ENCODE measurements around the gene COQ5. TPM values are rescaled to one million over a fixed set of nuclear protein-coding genes. Genes with fewer than 3 reads are reported as not detected.

Gene COQ5
- total and polyA plus RNA-seq, 4 donors, result 25.0 to 33.6 (median 30.6) TPM

DNA sequence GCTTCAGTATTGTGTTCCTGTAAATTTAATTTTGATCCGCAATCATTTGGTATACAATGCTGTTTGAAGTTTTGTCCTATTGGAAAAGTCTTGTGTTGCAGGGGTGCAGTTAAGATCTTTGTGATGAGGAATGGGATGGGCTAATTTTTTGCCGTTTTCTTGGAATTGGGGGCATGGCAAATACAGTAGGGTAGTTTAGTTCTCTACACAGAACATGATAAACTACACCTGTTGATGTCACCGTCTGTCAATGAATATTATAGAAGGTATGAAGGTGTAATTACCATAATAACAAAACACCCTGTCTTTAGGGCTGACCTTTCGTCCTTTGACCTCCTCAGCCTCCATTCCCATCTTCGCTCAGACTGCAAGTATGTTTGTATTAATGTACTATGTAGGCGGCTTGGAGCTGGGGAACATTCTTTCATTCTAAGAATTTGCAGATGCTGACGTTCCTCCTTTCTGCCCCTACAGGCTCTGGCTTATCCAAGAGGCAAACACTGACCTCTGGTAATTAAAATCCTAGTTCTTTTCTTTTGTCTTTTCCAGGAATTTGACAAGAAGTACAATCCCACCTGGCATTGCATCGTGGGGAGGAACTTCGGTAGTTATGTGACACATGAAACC is 31.3 kb downstream of the COQ5 start:
- peak overlapping the region; percentile 82 to 95 (median 85) for H3K4me3 ChIP-seq (ENCODE audit: low read depth in 1 of 3, low read length in 3 of 3)
- no peaks in the 10 kb centered on the region for H3K9me3 ChIP-seq (ENCODE audit: control insufficient read depth in 4 of 4, low read length in 3 of 4)
- 53% methylated on average over 9 of the region's 9 CpGs for WGBS
- H3K9ac ChIP-seq (ENCODE audit: low read depth in 1 of 2, low read length in 2 of 2), result peak overlapping the region in 1 of 2 donors; percentile 11
- H3K36me3 ChIP-seq (ENCODE audit: control insufficient read depth in 4 of 4, insufficient read depth in 3 of 4, low read depth in 1 of 4, low read length in 3 of 4), result peaks cover 5 to 17% (median 8%) of the 10 kb centered on the region in 4 donors
- no peaks in the 10 kb centered on the region for H3K27me3 ChIP-seq (ENCODE audit: control insufficient read depth in 4 of 4, insufficient read depth in 4 of 4, low read length in 3 of 4)
- no peak for DNase-seq (ENCODE audit: low spot score)
- TF ChIP-seq TAF1 (conservative IDR thresholded peaks at IDR 0.05), result no peak
- TF ChIP-seq, protein P1, sequence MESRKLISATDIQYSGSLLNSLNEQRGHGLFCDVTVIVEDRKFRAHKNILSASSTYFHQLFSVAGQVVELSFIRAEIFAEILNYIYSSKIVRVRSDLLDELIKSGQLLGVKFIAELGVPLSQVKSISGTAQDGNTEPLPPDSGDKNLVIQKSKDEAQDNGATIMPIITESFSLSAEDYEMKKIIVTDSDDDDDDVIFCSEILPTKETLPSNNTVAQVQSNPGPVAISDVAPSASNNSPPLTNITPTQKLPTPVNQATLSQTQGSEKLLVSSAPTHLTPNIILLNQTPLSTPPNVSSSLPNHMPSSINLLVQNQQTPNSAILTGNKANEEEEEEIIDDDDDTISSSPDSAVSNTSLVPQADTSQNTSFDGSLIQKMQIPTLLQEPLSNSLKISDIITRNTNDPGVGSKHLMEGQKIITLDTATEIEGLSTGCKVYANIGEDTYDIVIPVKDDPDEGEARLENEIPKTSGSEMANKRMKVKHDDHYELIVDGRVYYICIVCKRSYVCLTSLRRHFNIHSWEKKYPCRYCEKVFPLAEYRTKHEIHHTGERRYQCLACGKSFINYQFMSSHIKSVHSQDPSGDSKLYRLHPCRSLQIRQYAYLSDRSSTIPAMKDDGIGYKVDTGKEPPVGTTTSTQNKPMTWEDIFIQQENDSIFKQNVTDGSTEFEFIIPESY (IDR thresholded peaks at IDR 0.05), result no peak
- TF ChIP-seq RXRA (IDR thresholded peaks at IDR 0.05), result no peak
- TF ChIP-seq GABPA (IDR thresholded peaks at IDR 0.05 in 1 of 2, conservative IDR thresholded peaks at IDR 0.05 in 1 of 2), result no peak
- TF ChIP-seq MAX (IDR thresholded peaks at IDR 0.05), result no peak
- TF ChIP-seq, protein P2, sequence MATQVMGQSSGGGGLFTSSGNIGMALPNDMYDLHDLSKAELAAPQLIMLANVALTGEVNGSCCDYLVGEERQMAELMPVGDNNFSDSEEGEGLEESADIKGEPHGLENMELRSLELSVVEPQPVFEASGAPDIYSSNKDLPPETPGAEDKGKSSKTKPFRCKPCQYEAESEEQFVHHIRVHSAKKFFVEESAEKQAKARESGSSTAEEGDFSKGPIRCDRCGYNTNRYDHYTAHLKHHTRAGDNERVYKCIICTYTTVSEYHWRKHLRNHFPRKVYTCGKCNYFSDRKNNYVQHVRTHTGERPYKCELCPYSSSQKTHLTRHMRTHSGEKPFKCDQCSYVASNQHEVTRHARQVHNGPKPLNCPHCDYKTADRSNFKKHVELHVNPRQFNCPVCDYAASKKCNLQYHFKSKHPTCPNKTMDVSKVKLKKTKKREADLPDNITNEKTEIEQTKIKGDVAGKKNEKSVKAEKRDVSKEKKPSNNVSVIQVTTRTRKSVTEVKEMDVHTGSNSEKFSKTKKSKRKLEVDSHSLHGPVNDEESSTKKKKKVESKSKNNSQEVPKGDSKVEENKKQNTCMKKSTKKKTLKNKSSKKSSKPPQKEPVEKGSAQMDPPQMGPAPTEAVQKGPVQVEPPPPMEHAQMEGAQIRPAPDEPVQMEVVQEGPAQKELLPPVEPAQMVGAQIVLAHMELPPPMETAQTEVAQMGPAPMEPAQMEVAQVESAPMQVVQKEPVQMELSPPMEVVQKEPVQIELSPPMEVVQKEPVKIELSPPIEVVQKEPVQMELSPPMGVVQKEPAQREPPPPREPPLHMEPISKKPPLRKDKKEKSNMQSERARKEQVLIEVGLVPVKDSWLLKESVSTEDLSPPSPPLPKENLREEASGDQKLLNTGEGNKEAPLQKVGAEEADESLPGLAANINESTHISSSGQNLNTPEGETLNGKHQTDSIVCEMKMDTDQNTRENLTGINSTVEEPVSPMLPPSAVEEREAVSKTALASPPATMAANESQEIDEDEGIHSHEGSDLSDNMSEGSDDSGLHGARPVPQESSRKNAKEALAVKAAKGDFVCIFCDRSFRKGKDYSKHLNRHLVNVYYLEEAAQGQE (IDR thresholded peaks at IDR 0.05), result no peak
- TF ChIP-seq YY1 (IDR thresholded peaks at IDR 0.05), result no peak
- TF ChIP-seq EGR1 (IDR thresholded peaks at IDR 0.05; ENCODE audit: low read depth in 2 of 2), result no peak
- peak overlapping the region in 1 of 2 donors; percentile 20 for H3K27ac ChIP-seq (ENCODE audit: low read depth in 1 of 2, low read length in 2 of 2)
- peaks cover 0 to 19% (median 12%) of the 10 kb centered on the region in 4 donors for H3K4me1 ChIP-seq (ENCODE audit: control insufficient read depth in 4 of 4, insufficient read depth in 4 of 4, low read length in 3 of 4)

GRCh38 chr12:120496413-120497340 is 32.3 kb downstream of the COQ5 start:
- Histone ChIP-seq H3K27me3 (ENCODE audit: control insufficient read depth in 4 of 4, insufficient read depth in 4 of 4, low read length in 3 of 4) (no peaks in the 10 kb centered on the region), H3K9me3 (ENCODE audit: control insufficient read depth in 4 of 4, low read length in 3 of 4) (no peaks in the 10 kb centered on the region), H3K4me1 (ENCODE audit: control insufficient read depth in 4 of 4, insufficient read depth in 4 of 4, low read length in 3 of 4) (peaks cover 0 to 19% (median 12%) of the 10 kb centered on the region in 4 donors), H3K4me3 (ENCODE audit: low read depth in 1 of 3, low read length in 3 of 3) (peak overlapping the region; percentile 82 to 95 (median 85)), H3K27ac (ENCODE audit: low read depth in 1 of 2, low read length in 2 of 2) (peak overlapping the region; percentile 75 to 85), H3K9ac (ENCODE audit: low read depth in 1 of 2, low read length in 2 of 2) (peak overlapping the region; percentile 47 to 53), H3K36me3 (ENCODE audit: control insufficient read depth in 4 of 4, insufficient read depth in 3 of 4, low read depth in 1 of 4, low read length in 3 of 4) (peaks cover 5 to 15% (median 8%) of the 10 kb centered on the region in 4 donors)
- WGBS, result under 1% methylated on average over 47 of the region's 47 CpGs
- TF ChIP-seq EGR1 (IDR thresholded peaks at IDR 0.05; ENCODE audit: low read depth in 2 of 2) (peak; percentile 20 to 73), ATF3 (IDR thresholded peaks at IDR 0.05) (no peak), HNF4G (IDR thresholded peaks at IDR 0.05) (no peak), RAD21 (IDR thresholded peaks at IDR 0.05) (peak; percentile 9 to 17)
- peak; percentile 67 for DNase-seq (ENCODE audit: low spot score)
